GM21447 (cell line): ENCODE data around the gene DAND5.

Source experiments
- ATAC-seq: cut with Tn5 transposase; IDR thresholded peaks from one replicate; pipeline ENCODE4 v1.9.1; 2021; ENCODE audit not compliant: unreplicated experiment

Gene DAND5

DNA sequence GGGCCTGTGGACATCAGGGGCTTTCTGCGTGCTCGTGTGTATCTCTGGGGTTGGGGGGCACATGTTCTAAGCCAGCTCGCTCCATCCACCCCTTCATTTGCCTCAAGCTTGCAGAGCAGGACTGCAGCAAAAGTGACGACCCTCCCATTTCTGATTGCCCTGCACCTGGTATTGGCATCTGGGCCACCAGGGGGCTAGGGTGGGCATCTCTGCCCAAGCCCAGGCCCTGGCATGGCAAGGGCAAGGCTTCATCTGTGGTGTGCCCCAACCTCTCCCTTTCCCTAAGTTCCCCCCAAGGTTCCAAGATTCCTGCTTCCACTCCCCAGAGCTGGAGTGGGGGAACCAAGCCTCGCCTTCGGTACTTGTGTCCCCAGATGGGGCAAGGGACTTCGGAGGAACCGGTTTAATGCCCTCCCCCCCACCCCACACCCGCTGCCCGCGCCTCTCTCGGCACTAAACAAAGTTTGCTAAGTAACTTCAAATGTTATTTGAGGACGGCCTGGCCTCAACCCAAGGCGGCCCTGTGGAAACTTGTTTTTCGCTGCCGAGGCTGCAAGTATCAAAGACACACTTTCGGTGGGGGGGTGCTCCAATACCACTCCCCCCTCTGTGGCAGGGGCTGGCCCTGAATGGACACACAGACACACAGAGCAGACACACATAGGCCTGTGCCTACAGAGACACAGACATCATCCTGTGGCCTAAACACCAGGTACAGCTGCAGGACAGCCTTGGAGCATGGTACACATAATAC, 38.1 kb downstream of the DAND5 start:
- ATAC-seq = no peak

- no peak for ATAC-seq
Measured at GRCh38 chr19:13008926-13009787, 39.8 kb downstream of the DAND5 start.

GRCh38 chr19:13010038-13010991, 40.9 kb downstream of the DAND5 start:
- no peak for ATAC-seq

DNA sequence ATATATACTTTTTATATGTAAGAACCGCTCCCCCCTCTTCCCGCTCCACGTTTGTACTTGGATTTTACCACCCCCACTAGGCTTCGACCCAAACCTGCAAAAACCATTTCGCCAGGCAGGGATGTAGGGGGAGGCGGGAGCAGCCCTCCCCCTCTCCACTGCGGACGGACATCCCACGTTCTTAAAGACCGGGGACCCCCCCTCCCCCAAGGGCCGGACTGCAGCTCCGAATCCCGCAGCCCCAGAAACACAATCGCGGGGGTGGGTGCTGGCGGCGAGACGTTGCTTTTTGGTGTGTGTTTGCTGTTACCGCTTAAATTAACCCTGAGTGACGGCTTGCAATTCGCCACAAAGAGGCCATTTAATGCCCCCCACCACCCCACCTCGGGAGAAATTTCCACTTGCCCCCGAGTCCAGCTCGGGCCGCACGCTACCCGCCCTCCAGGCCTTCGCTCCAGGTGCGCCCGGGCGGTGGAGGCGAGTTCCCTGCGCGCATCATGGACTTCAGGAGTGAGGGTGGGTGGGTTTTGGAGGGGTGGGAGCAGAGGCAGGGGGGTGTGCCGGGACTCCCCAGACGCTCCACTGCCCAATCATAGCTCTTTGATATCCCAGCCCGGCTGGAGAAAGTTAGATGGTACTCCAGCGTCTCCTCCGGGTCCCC, 41.7 kb downstream of the DAND5 start:
- no peak for ATAC-seq

- no peak for ATAC-seq
Measured at GRCh38 chr19:13011653-13012389, 42.4 kb downstream of the DAND5 start.

DNA sequence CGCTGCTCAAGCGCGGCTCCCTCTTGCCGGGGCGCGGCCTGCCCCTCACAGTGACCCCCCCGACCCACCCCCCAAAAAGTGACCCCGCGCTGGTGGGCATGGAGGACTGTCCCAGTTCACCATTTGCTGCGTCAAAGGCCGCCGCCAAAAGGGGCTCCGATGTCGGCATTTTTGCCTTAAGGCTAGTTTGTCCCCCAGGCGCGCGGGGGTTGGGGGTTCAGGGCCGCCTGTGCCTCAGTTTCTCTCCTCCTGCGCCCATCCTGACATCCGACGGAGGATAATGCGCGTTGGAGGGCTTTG, 43.0 kb downstream of the DAND5 start:
- ATAC-seq = no peak

- ATAC-seq = no peak
Measured at GRCh38 chr19:13012690-13013608, 43.6 kb downstream of the DAND5 start.

DNA sequence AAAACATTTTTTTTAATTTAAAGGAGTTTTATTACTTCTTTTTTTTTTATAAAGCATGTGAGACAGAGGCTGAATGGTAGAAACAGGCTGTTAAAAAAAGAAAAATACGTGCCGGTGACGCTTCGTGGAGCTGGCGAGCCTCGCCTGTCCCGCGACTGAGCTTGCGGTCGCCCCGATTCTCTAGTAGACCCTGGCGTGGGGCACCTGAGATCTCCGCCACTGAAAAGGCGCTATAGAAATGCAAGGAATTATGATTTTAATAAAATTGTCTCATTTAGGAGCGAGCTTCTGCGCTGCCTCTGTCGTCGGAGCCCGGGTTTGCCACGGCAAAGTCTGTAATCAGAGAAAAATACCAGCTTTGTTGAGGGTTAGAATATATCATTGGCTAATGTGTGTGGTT, 44.3 kb downstream of the DAND5 start:
- no peak for ATAC-seq

DNA sequence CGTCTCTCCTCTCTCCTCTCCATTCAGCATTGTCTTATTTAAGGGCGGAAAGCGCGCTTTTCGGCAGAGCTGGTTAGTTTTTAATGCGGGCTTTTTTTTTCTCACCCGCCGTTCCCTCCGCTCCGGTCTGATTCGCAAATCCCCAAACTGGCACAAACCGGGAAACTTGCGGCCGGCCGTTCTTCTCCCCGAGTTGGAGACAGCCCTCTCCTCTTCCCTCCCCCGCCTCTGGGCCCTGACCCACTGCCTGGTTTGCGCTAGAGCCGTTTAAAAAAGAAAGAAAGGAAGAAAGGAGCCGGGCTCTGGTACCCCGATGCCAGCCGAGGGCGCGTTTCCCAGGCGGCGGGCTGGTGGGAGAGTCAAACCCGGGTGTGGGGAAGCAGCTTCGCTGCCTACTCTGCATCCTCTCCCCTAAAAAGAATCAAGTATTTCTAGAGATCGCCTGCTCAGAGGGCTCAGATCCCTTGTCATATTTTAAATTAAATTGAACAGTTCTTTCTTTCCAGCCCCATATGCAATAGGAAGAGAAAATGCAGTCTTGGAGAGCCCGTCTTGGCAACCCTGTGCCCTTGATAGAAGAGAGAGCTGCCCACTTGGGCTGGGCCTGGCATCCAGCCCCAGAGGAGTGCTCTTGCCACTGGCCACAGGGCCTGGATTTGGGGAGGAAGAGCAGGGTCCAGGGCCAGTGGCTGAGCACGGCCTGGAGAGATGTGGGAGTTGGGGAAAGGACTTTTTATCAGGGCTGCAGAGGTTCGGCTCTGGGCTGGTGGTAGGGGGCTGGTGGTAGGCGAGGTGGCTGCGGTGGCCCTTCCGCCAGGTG, 44.9 kb downstream of the DAND5 start:
- no peak for ATAC-seq

- no peak for ATAC-seq
Measured at GRCh38 chr19:13014921-13015280, 45.5 kb downstream of the DAND5 start.

DNA sequence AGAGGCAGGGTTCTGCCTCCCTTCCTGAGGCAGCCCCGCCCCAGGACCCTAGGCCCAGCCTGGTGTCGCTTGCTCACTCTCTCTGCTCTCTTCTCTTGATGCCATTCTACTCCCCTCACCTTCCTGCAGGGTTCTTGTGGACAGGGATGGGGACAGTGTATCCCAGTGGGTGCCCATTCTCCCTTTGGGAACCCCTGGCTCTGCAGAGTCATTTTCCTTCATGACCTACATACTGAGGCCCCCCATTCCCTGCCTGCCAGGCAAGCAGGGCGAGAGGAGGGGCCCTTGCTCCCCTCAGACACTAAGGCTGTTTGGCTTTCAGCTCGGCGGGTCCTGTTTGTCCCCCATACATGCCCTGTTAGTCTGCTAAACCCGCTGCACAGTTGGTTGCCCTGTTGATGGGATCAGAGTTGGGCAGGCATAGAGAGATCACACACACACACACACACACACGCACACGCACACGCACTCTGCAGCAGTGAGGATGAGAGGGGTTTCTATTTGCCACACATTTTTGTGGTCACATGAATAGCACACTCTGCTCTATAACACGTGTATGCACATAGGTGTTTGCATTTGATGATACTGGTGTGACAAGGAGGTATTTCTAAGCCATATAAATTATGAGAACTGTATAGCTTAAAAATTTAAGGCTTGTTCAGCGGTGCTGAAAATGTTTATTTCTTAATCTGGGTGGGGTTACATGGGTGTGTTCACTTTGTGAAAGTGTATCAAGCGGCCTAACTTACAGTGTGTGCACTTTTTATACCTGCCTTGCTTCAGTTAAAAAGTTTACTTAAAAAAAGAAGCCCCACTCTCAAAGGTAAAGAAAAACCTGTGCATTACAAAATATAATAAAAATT, 46.2 kb downstream of the DAND5 start:
- no peak for ATAC-seq

- ATAC-seq = no peak
Measured at GRCh38 chr19:13016245-13016627, 46.9 kb downstream of the DAND5 start.

DNA sequence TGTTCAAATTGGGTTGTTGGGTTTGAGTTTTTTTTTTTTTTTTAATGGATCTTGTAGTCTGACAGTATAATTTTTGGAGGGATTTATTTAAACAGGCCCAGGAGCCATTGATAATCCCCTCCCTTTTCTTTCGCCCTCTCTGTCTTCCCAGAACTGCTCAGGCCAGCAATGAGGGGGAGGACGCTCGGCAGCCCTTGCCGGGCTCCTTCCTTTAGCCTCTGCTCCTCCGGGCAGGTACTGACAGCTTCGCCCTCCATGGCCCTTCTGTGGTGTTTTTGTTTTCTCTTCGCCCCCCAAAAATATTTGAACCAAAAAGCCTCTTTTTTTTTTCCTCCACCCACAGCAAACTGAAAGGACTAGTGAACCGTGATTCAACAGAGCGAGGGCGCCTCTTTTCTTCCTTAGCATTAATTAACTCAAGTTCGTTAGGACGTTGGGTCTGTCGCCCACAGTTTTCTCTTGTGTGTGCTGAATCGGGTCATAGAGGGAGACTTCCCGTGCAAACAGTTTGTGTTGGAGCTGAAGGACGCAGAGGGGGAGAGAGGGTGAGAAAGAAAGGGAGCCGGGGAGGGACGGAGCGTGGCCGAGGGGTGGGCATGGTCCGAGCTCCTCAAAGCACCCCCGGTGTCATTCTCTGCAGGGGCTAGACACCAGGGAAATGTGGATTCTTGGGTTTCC, 47.4 kb downstream of the DAND5 start:
- ATAC-seq = no peak

DNA sequence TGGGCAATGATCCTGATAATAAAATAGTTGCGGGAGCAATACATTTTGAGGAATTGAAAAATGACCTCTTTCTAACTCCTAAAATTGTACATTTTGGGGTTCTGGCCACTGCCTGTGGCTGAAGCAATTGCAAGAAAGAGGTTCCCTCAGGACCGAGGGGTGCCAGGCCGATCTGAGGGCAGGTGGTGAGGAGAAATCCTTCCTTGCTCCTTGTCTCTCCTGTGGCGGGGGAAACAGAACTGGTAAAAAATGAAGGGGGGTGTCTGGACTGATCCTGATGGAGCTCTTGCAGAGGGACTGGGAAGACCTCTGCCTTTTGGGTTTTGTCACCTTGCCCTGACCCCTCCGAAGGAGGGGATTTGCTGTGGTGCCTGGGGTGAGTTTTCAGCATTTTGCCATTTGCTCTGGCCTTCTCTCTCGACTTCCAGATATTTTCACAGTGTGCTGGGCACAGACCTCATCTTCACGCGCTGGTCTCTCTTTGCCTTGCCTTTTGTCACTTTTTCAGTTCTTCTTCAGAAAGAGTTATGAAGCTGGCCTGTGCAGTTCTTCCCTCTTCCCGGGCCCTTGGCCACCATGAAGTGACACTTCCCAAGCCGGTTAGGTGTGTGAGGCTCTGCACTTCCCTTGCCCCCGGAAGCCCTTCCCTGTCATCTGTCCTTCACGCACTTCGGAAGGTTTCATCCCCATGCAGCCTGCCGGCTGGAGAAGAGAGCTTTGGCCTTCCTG, 48.1 kb downstream of the DAND5 start:
- ATAC-seq = no peak

DNA sequence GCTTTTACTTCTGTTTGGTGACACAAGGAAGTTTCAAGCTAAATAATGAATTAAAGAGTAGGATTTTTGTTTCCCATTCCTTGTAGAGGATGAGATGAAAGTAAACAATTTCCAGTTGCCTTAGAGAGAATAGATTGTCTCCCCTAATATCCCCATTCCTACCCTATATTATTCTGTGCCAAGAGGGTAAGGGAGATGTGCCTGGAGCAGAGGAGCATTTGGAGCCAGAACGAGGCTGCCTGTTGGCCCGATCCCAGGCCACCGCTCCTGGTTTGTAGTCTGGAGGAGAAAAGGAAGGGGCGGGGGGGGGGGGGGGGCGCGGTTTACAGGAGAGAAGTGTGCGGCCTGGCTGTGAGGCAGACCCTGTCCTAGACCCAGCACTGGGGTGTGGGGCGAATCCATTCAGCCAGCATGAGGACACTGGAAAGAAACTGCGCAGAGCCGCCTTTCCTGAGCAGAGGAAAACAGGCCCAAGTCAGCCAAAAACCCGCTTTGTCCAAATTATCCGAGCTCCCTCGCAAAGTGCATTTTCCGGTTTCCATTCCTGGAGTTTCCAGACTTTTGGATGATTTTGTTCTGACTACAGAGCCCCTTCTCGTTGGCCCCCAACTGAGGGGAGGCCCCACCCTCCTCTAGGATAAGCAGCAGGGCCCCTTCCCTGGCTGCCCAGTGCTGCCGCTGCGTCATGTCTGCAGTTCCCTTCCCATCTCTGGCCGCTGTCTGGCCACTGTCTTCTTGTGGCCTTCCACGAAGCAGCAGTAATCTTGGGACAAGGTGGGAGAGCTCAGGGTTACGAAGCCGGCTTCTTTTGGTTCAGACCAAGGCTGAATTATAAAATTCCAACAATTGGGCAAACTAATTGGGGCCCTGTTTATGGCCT, 48.9 kb downstream of the DAND5 start:
- ATAC-seq = no peak
